Thoracic aorta (tissue), 2 donors: ENCODE measurements around the gene C16orf89. TPM values are rescaled to one million over a fixed set of nuclear protein-coding genes. Genes with fewer than 3 reads are reported as not detected.
A peak's percentile ranks its signal among the peaks of the same experiment; 100 is the strongest.
"Not testable (repeated sequence)": the region's sequence is repeated elsewhere in the genome, so short reads cannot be mapped to it uniquely, and the experiment has no call there.

Experiments
- ATAC-seq: fragments of 150-250 bp; one replicate; pipeline ENCODE4 v1.8.0; 2017; ENCODE audit warnings: low read depth; ENCODE audit not compliant: insufficient number of reproducible peaks, low FRiP score
- DNase-seq: peaks from one replicate; pipeline ENCODE4 v3.0.0-alpha.2; 2020; ENCODE audit warnings: low spot score
- H3K27ac ChIP-seq, 2 donors: fragments of 200-600 bp; sonication (generic); 1 replicate in 1 of 2; 2 replicates in 1 of 2; pipeline ENCODE4 v1.5.1; 2016; ENCODE audit warnings: mild to moderate bottlenecking in 2 of 2, moderate library complexity in 2 of 2
- H3K27me3 ChIP-seq: fragments of 200-600 bp; sonication (generic); replicated peaks from 2 replicates; pipeline ENCODE4 v1.6.0; 2016; ENCODE audit warnings: mild to moderate bottlenecking; ENCODE audit not compliant: insufficient read depth
- H3K36me3 ChIP-seq: fragments of 200-600 bp; sonication (generic); one replicate; pipeline ENCODE4 v1.5.1; 2016
- H3K4me1 ChIP-seq, 2 donors: fragments of 200-600 bp; sonication (generic); 1 replicate in 1 of 2; 2 replicates in 1 of 2; pipeline versions ENCODE4 v1.5.1 to v1.6.0; 2016; ENCODE audit warnings: low read depth in 2 of 2, mild to moderate bottlenecking in 1 of 2; ENCODE audit not compliant: control insufficient read depth in 1 of 2
- H3K4me3 ChIP-seq: fragments of 200-600 bp; sonication (generic); 2 replicates; pipeline ENCODE4 v1.5.1; 2016; ENCODE audit warnings: mild to moderate bottlenecking
- H3K9me3 ChIP-seq: fragments of 200-600 bp; sonication (generic); 2 replicates; pipeline ENCODE4 v1.5.1; 2016
- CTCF ChIP-seq: fragments of 200-600 bp; sonication (generic); IDR thresholded peaks from one replicate; pipeline ENCODE4 v1.5.1; 2019; ENCODE audit warnings: antibody characterized with exemption
- total RNA-seq, 2 donors: library from RNA; depleted of rRNA; stranded (reverse); fragments of >200 nt; gene quantifications; one replicate each; pipeline versions ENCODE4 v1.1.0 to v1.2.3, GENCODE V29; 2016

C16orf89 gene
- total RNA-seq: 10 to 100 TPM; 11.6 to 21.4 TPM

DNA sequence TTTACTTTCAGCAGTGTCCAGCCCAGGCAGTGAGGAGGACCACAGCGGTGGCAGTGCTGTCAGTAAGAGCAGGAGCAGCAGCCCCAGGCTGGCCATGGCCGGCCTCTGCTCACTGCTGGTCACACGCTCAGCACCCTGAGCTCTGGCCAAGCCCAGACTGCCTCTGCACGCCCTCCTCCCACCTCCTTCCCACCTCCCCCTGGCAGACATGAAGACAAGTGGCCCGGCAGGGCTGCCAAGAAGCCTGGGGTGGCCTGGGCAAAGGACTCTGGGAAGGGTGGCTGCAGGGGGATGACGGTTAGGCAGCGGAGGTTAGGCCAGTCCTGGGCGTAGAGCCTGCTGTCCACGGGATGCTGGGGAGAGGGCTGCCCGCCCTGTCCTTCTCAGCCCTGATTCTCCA, at the start of gene C16orf89:
Gene C16orf89 (minus strand): TSS at position 144 of the 400 bp plus-strand sequence. CDS start 48 bp downstream, at position 96.
- no peaks in the 10 kb centered on the region for H3K36me3 ChIP-seq
- H3K4me3 ChIP-seq: no peak within 1 kb of the TSS

GRCh38 chr16:5110933-5111332, 45.2 kb upstream of the C16orf89 start:
- not testable (repeated sequence) for H3K27ac ChIP-seq, H3K4me3 ChIP-seq, ATAC-seq, DNase-seq, H3K36me3 ChIP-seq, H3K4me1 ChIP-seq, H3K27me3 ChIP-seq, H3K9me3 ChIP-seq

More for the DNA sequence above, at the start of gene C16orf89:
- no peaks in the 10 kb centered on the region for H3K4me1 ChIP-seq
- no peak for DNase-seq
- H3K27ac ChIP-seq: no peak within 1 kb of the TSS
- TF ChIP-seq CTCF: no peak
- H3K9me3 ChIP-seq: no peaks in the 10 kb centered on the region
- no peaks in the 10 kb centered on the region for H3K27me3 ChIP-seq
- no peak for ATAC-seq

GRCh38 chr16:5108505-5109158, 42.9 kb upstream of the C16orf89 start:
- no peak for DNase-seq
- Histone ChIP-seq H3K27ac (no peak overlapping the region), H3K4me1 (no peaks in the 10 kb centered on the region), H3K36me3 (no peaks in the 10 kb centered on the region), H3K9me3 (no peaks in the 10 kb centered on the region), H3K4me3 (no peak overlapping the region), H3K27me3 (no peaks in the 10 kb centered on the region)
- TF ChIP-seq CTCF: no peak
- no peak for ATAC-seq

GRCh38 chr16:5105039-5105438, 39.3 kb upstream of the C16orf89 start:
- not testable (repeated sequence) for H3K36me3 ChIP-seq, H3K4me3 ChIP-seq, H3K4me1 ChIP-seq, H3K9me3 ChIP-seq, H3K27ac ChIP-seq, ATAC-seq, H3K27me3 ChIP-seq, DNase-seq

- H3K9me3 ChIP-seq, H3K27me3 ChIP-seq, ATAC-seq, H3K4me3 ChIP-seq, H3K4me1 ChIP-seq, DNase-seq, H3K27ac ChIP-seq, H3K36me3 ChIP-seq: not testable (repeated sequence)
Observed at GRCh38 chr16:5103296-5104032, 37.7 kb upstream of the C16orf89 start.

DNA sequence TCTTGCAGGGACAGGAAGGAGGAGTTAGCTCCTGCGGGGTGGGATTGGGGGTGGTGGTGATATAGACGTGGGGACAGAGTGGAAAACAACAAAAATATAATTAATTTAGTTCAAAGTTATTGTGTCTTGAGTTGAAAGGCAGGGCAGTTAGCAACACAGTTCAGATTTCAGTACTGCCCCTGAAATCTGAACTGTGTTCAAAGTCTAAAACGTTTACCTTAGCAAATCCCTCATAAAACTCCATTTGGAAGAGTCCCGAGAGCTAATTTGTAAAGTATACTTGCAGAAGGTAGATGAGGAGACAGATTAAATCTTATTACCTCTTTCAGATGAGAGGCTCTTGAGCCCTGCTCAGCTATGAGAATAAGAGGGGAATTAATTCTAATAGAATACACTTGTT, 33.4 kb upstream of the C16orf89 start:
- Histone ChIP-seq H3K4me3 (peak overlapping the region; percentile 77), H3K27ac (peak overlapping the region; percentile 48 to 68)
- H3K27me3 ChIP-seq, DNase-seq, H3K4me1 ChIP-seq, ATAC-seq, H3K36me3 ChIP-seq, H3K9me3 ChIP-seq: not testable (repeated sequence)

- H3K4me1 ChIP-seq, ATAC-seq, H3K36me3 ChIP-seq, H3K9me3 ChIP-seq, H3K27me3 ChIP-seq: not testable (repeated sequence)
- peak overlapping the region; percentile 96 for H3K4me3 ChIP-seq
- H3K27ac ChIP-seq: peak overlapping the region; percentile 48 to 68
- DNase-seq: peak; percentile 48
Observed at GRCh38 chr16:5098221-5099159, 32.7 kb upstream of the C16orf89 start.

GRCh38 chr16:5097470-5098220, 31.9 kb upstream of the C16orf89 start, which contains the start of gene EEF2KMT:
Gene EEF2KMT (minus strand): TSS chr16:5097795. CDS start chr16:5097739, 56 bp downstream.
- DNase-seq: peak; percentile 99
- H3K4me3 ChIP-seq: peak within 1 kb of the TSS; percentile 96

GRCh38 chr16:5097061-5097469, 31.3 kb upstream of the C16orf89 start:
- not testable (repeated sequence) for DNase-seq, ATAC-seq, H3K27me3 ChIP-seq, H3K9me3 ChIP-seq, H3K4me1 ChIP-seq, H3K36me3 ChIP-seq
- Histone ChIP-seq H3K4me3 (peak overlapping the region; percentile 96), H3K27ac (peak overlapping the region; percentile 58 to 70)

More at GRCh38 chr16:5097470-5098220, 31.9 kb upstream of the C16orf89 start, which contains the start of gene EEF2KMT:
- not testable (repeated sequence) for H3K4me1 ChIP-seq, H3K27me3 ChIP-seq, H3K9me3 ChIP-seq, H3K36me3 ChIP-seq
- peak within 1 kb of the TSS; percentile 58 to 70 for H3K27ac ChIP-seq
- peak; percentile 100 for ATAC-seq
